PC-9 (cell line): Measurements from ENCODE around the gene RSBN1L. TPM values are rescaled to one million over a fixed set of nuclear protein-coding genes. Genes with fewer than 3 reads are reported as not detected.

ENCODE experiments used
- BruUV-seq: library from RNA; stranded (reverse); fragments of 400-500 nt; replicated peaks from 2 replicates; lab custom pipeline; 2021; lab: Mats Ljungman, UMichigan
- CTCF ChIA-PET: fragments of 300-600 bp; sonication (Branson Sonifier 250); formaldehyde crosslinking; loops from one replicate; lab custom pipeline; 2022; ENCODE audit warnings: antibody characterized with exemption; lab: Charles Lee
- POLR2A ChIA-PET: fragments of 300-600 bp; sonication (Branson Sonifier 250); formaldehyde crosslinking; loops from one replicate; lab custom pipeline; 2022; ENCODE audit warnings: antibody characterized with exemption; ENCODE audit not compliant: unreplicated experiment; lab: Charles Lee
- DNase-seq, 2 experiments: peaks; one replicate each; pipeline versions ENCODE4 v3.0.0 to v3.0.0-alpha.2; 2015 to 2022; ENCODE audit warnings: mixed read lengths in 1 of 2
- H2AFZ ChIP-seq: fragments of 200-600 bp; sonication (generic); 2 replicates; pipeline ENCODE4 v1.8.1; 2017; ENCODE audit warnings: antibody characterized with exemption
- H3F3A ChIP-seq: fragments of 200-600 bp; sonication (generic); 2 replicates; pipeline ENCODE4 v1.8.1; 2017; ENCODE audit warnings: antibody characterized with exemption, mild to moderate bottlenecking, low read depth; ENCODE audit not compliant: insufficient read depth
- H3K27ac ChIP-seq: fragments of 200-600 bp; sonication (generic); 2 replicates; pipeline ENCODE4 v1.6.1; 2016; ENCODE audit warnings: mixed run types
- H3K27me3 ChIP-seq: fragments of 200-600 bp; sonication (generic); 2 replicates; pipeline ENCODE4 v1.6.1; 2016; ENCODE audit warnings: low read depth, mixed run types; ENCODE audit not compliant: insufficient read depth
- H3K36me3 ChIP-seq: fragments of 200-600 bp; sonication (generic); 2 replicates; pipeline ENCODE4 v1.6.1; 2016; ENCODE audit warnings: low read depth, mixed run types
- H3K4me1 ChIP-seq: fragments of 200-600 bp; sonication (generic); replicated peaks from 2 replicates; pipeline ENCODE4 v1.6.1; 2016; ENCODE audit warnings: mixed run types; ENCODE audit not compliant: insufficient read depth
- H3K4me2 ChIP-seq: fragments of 200-600 bp; sonication (generic); 2 replicates; pipeline ENCODE4 v1.6.1; 2017; ENCODE audit warnings: mixed run types
- H3K4me3 ChIP-seq: fragments of 200-600 bp; sonication (generic); 2 replicates; pipeline ENCODE4 v1.6.1; 2016; ENCODE audit warnings: mixed run types
- H3K79me2 ChIP-seq: fragments of 200-600 bp; sonication (generic); 2 replicates; pipeline ENCODE4 v1.6.1; 2017; ENCODE audit warnings: low read depth, mixed run types
- H3K9me2 ChIP-seq: fragments of 200-600 bp; sonication (generic); 2 replicates; pipeline ENCODE4 v1.8.1; 2017; ENCODE audit warnings: mild to moderate bottlenecking; ENCODE audit not compliant: insufficient read depth
- H3K9me3 ChIP-seq: fragments of 200-600 bp; sonication (generic); 2 replicates; pipeline ENCODE4 v1.8.1; 2016; ENCODE audit warnings: low read depth; ENCODE audit not compliant: insufficient read depth
- H4K20me1 ChIP-seq: fragments of 200-600 bp; sonication (generic); 2 replicates; pipeline ENCODE4 v1.8.1; 2017; ENCODE audit not compliant: insufficient read depth
- CTCF ChIP-seq: fragments of 200-600 bp; sonication (generic); conservative IDR thresholded peaks from 2 replicates; pipeline ENCODE4 v1.6.1; 2017; ENCODE audit warnings: mixed run types, antibody characterized with exemption, mild to moderate bottlenecking, moderate library complexity
- EZH2 ChIP-seq: fragments of 200-600 bp; sonication (generic); IDR thresholded peaks from 2 replicates; pipeline ENCODE4 v1.8.0; 2017; ENCODE audit warnings: antibody characterized with exemption, low read depth
- intact Hi-C: fragments of 100-400 bp; cut with micrococcal nuclease; formaldehyde crosslinking; loops from one replicate; pipeline ENCODE4 v1.10.0; 2022; ENCODE audit not compliant: unreplicated experiment
- total RNA-seq: library from RNA; stranded (reverse); gene quantifications from 2 replicates; pipeline ENCODE4 v1.2.3, GENCODE V29; 2021

RSBN1L gene
- total RNA-seq, 1 experiment from 2014 or later = 20.7 TPM

DNA sequence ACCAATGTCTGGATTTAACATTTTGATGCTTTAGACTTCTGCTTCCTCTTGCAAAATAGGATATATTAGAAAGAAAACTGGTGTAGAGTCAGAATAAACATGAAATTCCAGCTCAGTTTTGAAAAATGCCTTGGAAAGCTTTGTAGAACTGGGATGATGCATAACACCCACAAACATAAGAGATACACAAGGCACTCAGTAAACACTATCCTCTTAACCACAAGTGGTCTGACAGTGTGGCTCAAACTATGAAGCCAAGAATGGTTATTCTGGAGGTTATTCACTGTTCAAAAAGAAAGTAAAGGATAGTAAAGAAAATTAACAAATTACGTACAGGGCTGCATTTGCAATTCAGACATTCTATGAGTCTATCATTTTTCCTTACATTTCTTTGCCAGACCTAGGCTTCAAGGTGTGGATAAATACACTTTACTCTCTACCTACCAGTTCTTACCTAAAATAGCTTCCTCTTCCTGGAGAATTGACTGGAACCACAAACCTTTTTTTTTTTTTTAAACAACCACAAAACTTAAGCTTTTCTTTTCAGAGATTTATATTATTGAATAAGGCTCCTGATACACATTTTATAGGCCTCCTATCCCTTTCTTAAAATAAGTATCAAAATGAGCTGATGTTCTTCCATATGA is 9.0 kb upstream of the RSBN1L start:
- no peak overlapping the region for H3K4me2 ChIP-seq

DNA sequence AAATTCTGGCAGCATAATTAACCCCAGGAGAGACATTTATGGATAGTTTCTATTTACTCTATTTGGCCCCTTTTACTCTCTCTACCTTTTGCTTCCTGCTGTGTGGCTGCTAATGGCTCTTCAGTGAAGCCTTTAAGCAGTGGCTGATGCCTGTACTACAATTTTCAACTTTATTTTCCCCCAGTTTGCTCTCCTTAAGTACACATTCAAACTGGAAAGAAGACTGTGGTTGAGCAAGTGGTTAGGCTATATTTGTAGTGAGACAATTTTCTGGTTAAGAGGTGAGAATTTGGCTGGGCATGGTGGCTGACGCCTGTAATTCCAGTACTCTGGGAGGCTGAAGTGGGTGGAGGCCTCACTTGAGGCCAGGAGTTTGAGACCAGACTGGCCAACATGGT is 8.5 kb upstream of the RSBN1L start:
- Histone ChIP-seq H3K79me2 (0 out of 2 replicates have a peak, but pooled peaks cover 4% of the 10 kb centered on the region), H3K4me3 (no peak overlapping the region), H3K9me2 (no peaks in the 10 kb centered on the region), H3K27ac (peak overlapping the region; percentile 22), H3K36me3 (peaks cover 8% of the 10 kb centered on the region), H4K20me1 (no peaks in the 10 kb centered on the region), H3F3A (peaks cover 13% of the 10 kb centered on the region; the same call in 1 of the 2 replicates), H2AFZ (no peak overlapping the region), H3K4me2 (no peak overlapping the region), H3K4me1 (peaks cover 27% of the 10 kb centered on the region), H3K27me3 (no peaks in the 10 kb centered on the region), H3K9me3 (no peaks in the 10 kb centered on the region)
- intact Hi-C loops = no loop called here
- no TSS peak for BruUV-seq
- ChIA-PET POLR2A (no interaction called here), CTCF (no interaction called here)
- no peak for DNase-seq
- TF ChIP-seq CTCF (no peak), EZH2 (no peak)

More for the DNA sequence above, 9.0 kb upstream of the RSBN1L start:
- no peaks in the 10 kb centered on the region for H3K27me3 ChIP-seq
- peaks cover 27% of the 10 kb centered on the region for H3K4me1 ChIP-seq
- H2AFZ ChIP-seq = no peak overlapping the region
- ChIA-PET POLR2A (interaction anchor here (0.5 to 0.6 kb wide), 2 partner anchors 14 to 28 kb away, joined by 3 to 29 read pairs; no protein-coding TSS in a partner anchor), CTCF (no interaction called here)
- H3K9me3 ChIP-seq = no peaks in the 10 kb centered on the region
- intact Hi-C loops = no loop called here
- H3K79me2 ChIP-seq = 0 out of 2 replicates have a peak, but pooled peaks cover 2% of the 10 kb centered on the region
- peak overlapping the region; percentile 22 for H3K27ac ChIP-seq
- no peak for DNase-seq
- peaks cover 13% of the 10 kb centered on the region; the same call in 1 of the 2 replicates for H3F3A ChIP-seq
- H3K4me3 ChIP-seq = no peak overlapping the region
- no TSS peak for BruUV-seq
- no peaks in the 10 kb centered on the region for H4K20me1 ChIP-seq
- TF ChIP-seq CTCF = no peak
- TF ChIP-seq EZH2 = no peak
- H3K9me2 ChIP-seq = no peaks in the 10 kb centered on the region
- H3K36me3 ChIP-seq = peaks cover 11% of the 10 kb centered on the region

DNA sequence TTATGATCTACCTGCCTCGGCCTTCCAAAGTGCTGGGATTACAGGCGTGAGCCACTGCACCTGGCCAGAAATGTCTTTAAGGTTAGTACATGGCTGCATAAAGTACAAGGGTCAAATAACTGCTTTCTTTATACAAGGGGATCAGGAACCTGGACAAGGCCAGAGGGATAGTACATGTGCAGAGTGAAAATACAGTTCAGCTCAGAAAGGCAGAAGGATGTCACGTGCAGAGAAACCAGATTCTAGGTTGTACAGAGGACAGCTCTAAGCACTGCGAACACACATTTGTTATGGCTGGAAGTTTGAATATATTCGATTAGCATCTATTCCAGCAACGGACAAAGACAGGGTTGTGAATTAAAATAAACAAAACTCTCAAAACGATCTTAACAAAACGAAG is 6.0 kb upstream of the RSBN1L start:
- TF ChIP-seq EZH2 (no peak), CTCF (no peak)
- BruUV-seq = no TSS peak
- no peaks in the 10 kb centered on the region for H3K9me3 ChIP-seq
- peaks cover 25% of the 10 kb centered on the region for H3K79me2 ChIP-seq
- peaks cover 27% of the 10 kb centered on the region; the same call in 1 of the 2 replicates for H3K4me1 ChIP-seq
- H3K27me3 ChIP-seq = no peaks in the 10 kb centered on the region
- peaks cover 10% of the 10 kb centered on the region; the same call in 1 of the 2 replicates for H3F3A ChIP-seq
- H3K36me3 ChIP-seq = no peaks in the 10 kb centered on the region
- ChIA-PET CTCF (no interaction called here), POLR2A (no interaction called here)
- no peaks in the 10 kb centered on the region for H3K9me2 ChIP-seq
- H3K4me2 ChIP-seq = no peak overlapping the region
- DNase-seq = no peak
- H4K20me1 ChIP-seq = no peaks in the 10 kb centered on the region
- H3K27ac ChIP-seq = no peak overlapping the region
- H2AFZ ChIP-seq = no peak overlapping the region
- H3K4me3 ChIP-seq = no peak overlapping the region
- intact Hi-C loops = no loop called here
